GM12874 (cell line): ENCODE results near the gene SPRR2E.

Source experiments
- TF ChIP-seq, protein P1 (sequence below): IDR thresholded peaks from 2 replicates; pipeline ENCODE4 v1.5.1; 2011; ENCODE audit warnings: low read depth, mild to moderate bottlenecking, control low read depth, low read length, moderate library complexity; ENCODE audit not compliant: insufficient read depth

The SPRR2E gene

DNA sequence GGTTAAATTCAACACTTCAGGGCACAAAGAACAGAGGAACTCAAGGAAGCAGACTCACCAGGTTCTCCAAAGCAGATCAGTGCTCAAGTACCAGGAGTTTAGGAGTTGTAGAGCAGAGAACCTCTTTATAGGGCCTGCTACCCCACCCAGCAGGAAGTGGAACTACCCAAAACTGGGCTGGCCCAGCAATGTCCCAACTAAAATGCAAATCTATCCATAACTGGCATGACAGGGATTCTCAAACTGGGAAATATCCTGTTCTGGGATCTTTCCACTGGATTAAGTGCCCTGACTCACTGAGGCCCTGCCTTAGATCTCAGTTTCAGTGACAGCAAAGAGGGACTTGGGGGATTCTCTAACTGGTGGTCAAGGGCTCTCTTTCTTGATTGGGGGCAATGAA is at the start of gene SPRR2E:
SPRR2E (minus strand) TSS at position 101 of the 400 bp plus-strand sequence. CDS start 775 bp downstream, outside the sequence.
- TF ChIP-seq, protein P1, sequence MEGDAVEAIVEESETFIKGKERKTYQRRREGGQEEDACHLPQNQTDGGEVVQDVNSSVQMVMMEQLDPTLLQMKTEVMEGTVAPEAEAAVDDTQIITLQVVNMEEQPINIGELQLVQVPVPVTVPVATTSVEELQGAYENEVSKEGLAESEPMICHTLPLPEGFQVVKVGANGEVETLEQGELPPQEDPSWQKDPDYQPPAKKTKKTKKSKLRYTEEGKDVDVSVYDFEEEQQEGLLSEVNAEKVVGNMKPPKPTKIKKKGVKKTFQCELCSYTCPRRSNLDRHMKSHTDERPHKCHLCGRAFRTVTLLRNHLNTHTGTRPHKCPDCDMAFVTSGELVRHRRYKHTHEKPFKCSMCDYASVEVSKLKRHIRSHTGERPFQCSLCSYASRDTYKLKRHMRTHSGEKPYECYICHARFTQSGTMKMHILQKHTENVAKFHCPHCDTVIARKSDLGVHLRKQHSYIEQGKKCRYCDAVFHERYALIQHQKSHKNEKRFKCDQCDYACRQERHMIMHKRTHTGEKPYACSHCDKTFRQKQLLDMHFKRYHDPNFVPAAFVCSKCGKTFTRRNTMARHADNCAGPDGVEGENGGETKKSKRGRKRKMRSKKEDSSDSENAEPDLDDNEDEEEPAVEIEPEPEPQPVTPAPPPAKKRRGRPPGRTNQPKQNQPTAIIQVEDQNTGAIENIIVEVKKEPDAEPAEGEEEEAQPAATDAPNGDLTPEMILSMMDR, result no peak

DNA sequence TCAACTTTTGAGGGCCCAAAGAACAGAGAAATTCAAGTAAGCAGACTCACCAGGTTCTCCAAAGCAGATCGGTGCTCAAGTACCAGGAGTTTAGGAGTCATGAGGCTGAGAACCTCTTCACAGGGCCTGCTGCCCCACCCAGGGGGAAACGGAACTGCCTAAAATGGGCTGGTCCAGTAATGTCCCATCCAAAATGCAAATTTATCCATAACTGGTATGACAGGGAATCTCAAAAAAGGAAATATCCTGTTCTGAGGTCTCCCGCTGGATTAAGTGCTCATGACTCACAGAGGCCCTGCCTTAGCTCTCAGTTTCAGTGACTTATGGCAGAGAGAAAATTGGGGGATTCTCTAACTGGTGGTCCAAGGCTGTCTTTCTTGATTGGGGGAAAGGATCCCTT is 47.1 kb upstream of the SPRR2E start:
- TF ChIP-seq, protein P1, result no peak

DNA sequence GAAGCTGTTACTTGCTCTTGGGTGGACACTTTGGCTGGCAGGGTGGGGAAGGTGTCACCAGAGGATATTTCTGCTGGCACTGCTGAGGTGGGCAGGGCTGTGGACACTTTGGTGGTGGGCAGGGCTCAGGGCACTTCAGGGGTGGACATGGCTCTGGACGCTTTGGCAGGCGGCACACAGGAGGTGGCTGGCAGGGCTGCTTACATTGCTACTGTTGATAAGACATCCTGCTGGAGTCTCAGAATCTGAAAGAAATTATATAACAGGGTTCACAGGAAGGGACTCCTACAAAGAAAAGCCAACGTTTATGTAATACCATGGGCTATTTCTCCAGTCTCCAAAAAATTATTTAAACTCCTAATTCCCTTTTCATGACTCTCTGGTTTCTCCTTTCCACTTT is 46.2 kb upstream of the SPRR2E start:
- TF ChIP-seq, protein P1, result no peak

DNA sequence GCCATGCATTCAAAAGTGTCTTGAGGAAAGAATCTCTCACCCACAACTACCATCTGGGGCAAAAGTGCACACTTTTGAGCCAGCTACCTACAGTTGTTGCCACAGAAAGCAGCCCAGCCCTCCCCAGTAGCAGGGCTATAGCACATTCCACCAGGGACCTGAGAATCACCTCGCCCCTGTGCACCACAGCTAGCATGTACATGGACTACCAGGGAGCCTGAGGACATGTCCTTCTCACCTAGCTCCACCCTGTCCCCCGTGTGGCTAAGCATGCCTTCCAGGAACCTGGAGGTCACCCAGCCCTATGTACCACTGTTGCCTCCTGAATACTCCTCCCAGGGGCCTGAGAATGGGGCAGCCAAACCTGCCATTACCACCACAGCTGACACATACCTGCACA is 39.4 kb upstream of the SPRR2E start:
- TF ChIP-seq, protein P1, result no peak

DNA sequence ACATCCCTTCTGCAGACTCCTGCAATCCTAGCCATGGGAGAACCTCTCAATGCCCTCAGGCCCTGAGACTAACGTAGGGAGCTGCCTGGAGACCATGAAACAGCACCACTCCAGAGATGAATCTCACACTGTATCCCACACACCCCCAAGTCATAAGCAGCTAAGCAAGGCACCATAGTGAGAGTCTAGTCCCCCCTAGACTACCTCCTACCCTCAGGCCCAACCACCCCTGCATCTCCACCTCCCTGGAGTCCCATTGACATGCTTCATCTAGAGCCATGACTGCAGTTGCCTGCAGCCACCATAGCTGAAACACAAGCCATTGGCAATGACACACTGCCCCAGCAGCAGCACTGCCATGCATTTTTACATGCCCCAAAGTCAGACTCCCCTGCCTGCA is 38.9 kb upstream of the SPRR2E start:
- TF ChIP-seq, protein P1, result no peak

DNA sequence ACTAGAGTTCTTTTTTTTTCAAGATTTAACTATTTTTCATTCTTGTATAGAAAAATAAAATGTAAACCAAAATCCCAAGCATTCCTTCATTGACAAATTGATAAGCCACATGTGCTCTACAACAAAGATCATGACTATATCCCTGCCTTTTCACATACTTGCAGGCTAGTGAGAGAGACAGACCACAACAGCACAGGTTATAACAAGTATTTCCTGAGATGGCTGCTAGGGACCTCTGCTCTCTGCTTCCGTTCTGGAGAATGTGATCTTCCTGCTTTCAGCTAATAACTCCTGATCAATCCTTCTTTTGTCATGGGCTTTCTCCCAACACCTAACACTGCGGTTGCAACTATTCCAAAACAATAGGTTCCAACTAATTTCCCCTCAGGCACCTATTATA is 33.0 kb upstream of the SPRR2E start:
- TF ChIP-seq, protein P1, result no peak

DNA sequence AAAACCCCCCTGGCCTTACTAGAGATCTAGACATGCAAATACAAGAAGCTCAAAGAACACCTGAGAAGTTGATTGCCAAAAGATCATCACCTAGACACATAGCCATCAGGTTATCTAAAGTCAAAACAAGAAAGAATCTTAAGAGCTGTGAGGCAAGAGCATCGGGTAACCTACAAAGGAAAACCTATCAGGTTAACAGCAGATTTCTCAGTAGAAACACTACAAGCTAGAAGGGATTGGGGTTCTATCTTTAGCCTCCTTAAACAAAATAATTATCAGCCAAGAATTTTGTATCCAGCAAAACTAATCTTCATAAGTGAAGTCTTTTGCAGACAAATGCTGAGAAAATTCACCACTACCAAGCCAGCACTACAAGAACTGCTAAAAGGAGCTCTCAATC is 31.2 kb upstream of the SPRR2E start:
- TF ChIP-seq, protein P1, result no peak
